Calu3 (cell line): ENCODE results near the gene LSM12. TPM values are rescaled to one million over a fixed set of nuclear protein-coding genes. Genes with fewer than 3 reads are reported as not detected.
A peak's percentile ranks its signal among the peaks of the same experiment; 100 is the strongest.
"Not testable (repeated sequence)": the region's sequence is repeated elsewhere in the genome, so short reads cannot be mapped to it uniquely, and the experiment has no call there.

Experiments used
- BruUV-seq: library from RNA; stranded (reverse); fragments of 400-500 nt; replicated peaks from 2 replicates; lab custom pipeline; 2021; lab: Mats Ljungman, UMichigan
- CTCF ChIA-PET: fragments of 300-600 bp; sonication (Branson Sonifier 250); formaldehyde crosslinking; loops from one replicate; lab custom pipeline; 2022; ENCODE audit warnings: antibody characterized with exemption; lab: Charles Lee
- DNase-seq: peaks from one replicate; pipeline ENCODE4 v3.0.0; 2022
- H3K27ac Mint-ChIP-seq: one replicate; pipeline ENCODE4 v1.8.0; 2022; ENCODE audit warnings: mixed read lengths; ENCODE audit not compliant: unreplicated experiment
- H3K27me3 Mint-ChIP-seq: one replicate; pipeline ENCODE4 v1.8.0; 2022; ENCODE audit warnings: mixed read lengths; ENCODE audit not compliant: unreplicated experiment
- H3K36me3 Mint-ChIP-seq: one replicate; pipeline ENCODE4 v1.8.0; 2022; ENCODE audit warnings: mild to moderate bottlenecking, moderate library complexity, mixed read lengths; ENCODE audit not compliant: insufficient read depth, unreplicated experiment
- H3K4me1 Mint-ChIP-seq: one replicate; pipeline ENCODE4 v1.8.0; 2022; ENCODE audit warnings: mild to moderate bottlenecking, low read depth, mixed read lengths; ENCODE audit not compliant: unreplicated experiment
- H3K4me3 Mint-ChIP-seq: one replicate; pipeline ENCODE4 v1.8.0; 2022; ENCODE audit warnings: mild to moderate bottlenecking, low read depth, moderate library complexity, mixed read lengths; ENCODE audit not compliant: unreplicated experiment
- H3K9me3 Mint-ChIP-seq: one replicate; pipeline ENCODE4 v1.8.0; 2022; ENCODE audit warnings: low read depth, mixed read lengths; ENCODE audit not compliant: unreplicated experiment
- CTCF ChIP-seq: fragments of 200-600 bp; IDR thresholded peaks from one replicate; pipeline ENCODE4 v1.8.0; 2022; ENCODE audit warnings: antibody characterized with exemption; ENCODE audit not compliant: unreplicated experiment
- intact Hi-C: fragments of 100-400 bp; cut with micrococcal nuclease; formaldehyde crosslinking; loops from one replicate; pipeline ENCODE4 v1.10.0; 2022; ENCODE audit not compliant: unreplicated experiment
- total RNA-seq: library from RNA; stranded (reverse); gene quantifications from 2 replicates; pipeline ENCODE4 v1.2.3, GENCODE V29; 2022

The LSM12 gene
- total RNA-seq, 1 experiment from 2014 or later, result 79.5 TPM

GRCh38 chr17:44105941-44106340 is 39.5 kb upstream of the LSM12 start:
- peaks cover under 1% of the 10 kb centered on the region for H3K36me3 Mint-ChIP-seq
- no peak for DNase-seq
- no peaks in the 10 kb centered on the region for H3K9me3 Mint-ChIP-seq
- intact Hi-C loops, result no loop called here
- CTCF ChIA-PET, result no interaction called here
- H3K27me3 Mint-ChIP-seq, result no peaks in the 10 kb centered on the region
- no peak overlapping the region for H3K27ac Mint-ChIP-seq
- BruUV-seq, result no TSS peak
- H3K4me3 Mint-ChIP-seq, result no peak overlapping the region
- peaks cover 9% of the 10 kb centered on the region for H3K4me1 Mint-ChIP-seq
- TF ChIP-seq CTCF, result no peak

- H3K4me1 Mint-ChIP-seq, result peaks cover 9% of the 10 kb centered on the region
- CTCF ChIA-PET, result no interaction called here
- no peak for TF ChIP-seq CTCF
- intact Hi-C loops, result no loop called here
- no peak for DNase-seq
- no peak overlapping the region for H3K4me3 Mint-ChIP-seq
- BruUV-seq, result no TSS peak
- no peaks in the 10 kb centered on the region for H3K9me3 Mint-ChIP-seq
- H3K27ac Mint-ChIP-seq, result no peak overlapping the region
- H3K36me3 Mint-ChIP-seq, result no peaks in the 10 kb centered on the region
- no peaks in the 10 kb centered on the region for H3K27me3 Mint-ChIP-seq
Observed at GRCh38 chr17:44105483-44105882, 39.0 kb upstream of the LSM12 start.

GRCh38 chr17:44102849-44103622 is 36.6 kb upstream of the LSM12 start:
- CTCF ChIA-PET, result interaction anchor here (0.6 to 1.9 kb wide), 2 partner anchors 12 to 70 kb away, joined by 7 to 13 read pairs; no protein-coding TSS in a partner anchor
- no peak overlapping the region for H3K4me3 Mint-ChIP-seq
- DNase-seq, result no peak
- H3K4me1 Mint-ChIP-seq, result peaks cover 9% of the 10 kb centered on the region
- H3K36me3 Mint-ChIP-seq, result peaks cover 4% of the 10 kb centered on the region
- no peaks in the 10 kb centered on the region for H3K27me3 Mint-ChIP-seq
- TF ChIP-seq CTCF, result no peak
- no peaks in the 10 kb centered on the region for H3K9me3 Mint-ChIP-seq
- peak overlapping the region; percentile 13 for H3K27ac Mint-ChIP-seq
- no TSS peak for BruUV-seq
- intact Hi-C loops, result no loop called here

GRCh38 chr17:44101858-44102257 is 35.4 kb upstream of the LSM12 start:
- H3K27ac Mint-ChIP-seq, DNase-seq, H3K4me1 Mint-ChIP-seq, H3K27me3 Mint-ChIP-seq, BruUV-seq, H3K4me3 Mint-ChIP-seq, H3K36me3 Mint-ChIP-seq, intact Hi-C loops, H3K9me3 Mint-ChIP-seq: not testable (repeated sequence)
- CTCF ChIA-PET, result interaction anchor here (1.9 kb wide), 1 partner anchor 14 kb away, joined by 7 read pairs; no protein-coding TSS in a partner anchor
